H9 (cell line): ENCODE results near the gene ABCD1. TPM values are rescaled to one million over a fixed set of nuclear protein-coding genes. Genes with fewer than 3 reads are reported as not detected.
"Not testable (repeated sequence)": the region's sequence is repeated elsewhere in the genome, so short reads cannot be mapped to it uniquely, and the experiment has no call there.

Experiments used
- DNase-seq: peaks from one replicate; pipeline ENCODE4 v3.0.0-alpha.2; 2017
- H2AFZ ChIP-seq: one replicate; pipeline ENCODE4 v1.6.1; 2013; ENCODE audit warnings: mild to moderate bottlenecking, low read length, control low read depth, moderate library complexity
- H2AK5ac ChIP-seq: 2 replicates; pipeline ENCODE4 v1.6.1; 2013; ENCODE audit warnings: low read length, control low read depth, mixed read lengths; ENCODE audit not compliant: insufficient read length
- H2BK120ac ChIP-seq: one replicate; pipeline ENCODE4 v1.6.1; 2013; ENCODE audit warnings: low read depth, mild to moderate bottlenecking, low read length, control low read depth, inconsistent platforms; ENCODE audit not compliant: poor library complexity, severe bottlenecking
- H2BK12ac ChIP-seq: 2 replicates; pipeline ENCODE4 v1.6.1; 2013; ENCODE audit warnings: low read length, control low read depth, mixed read lengths, low read depth; ENCODE audit not compliant: insufficient read length
- H2BK15ac ChIP-seq: 2 replicates; pipeline ENCODE4 v1.6.1; 2013; ENCODE audit warnings: low read depth, low read length, control low read depth
- H2BK20ac ChIP-seq: one replicate; pipeline ENCODE4 v1.6.1; 2013; ENCODE audit warnings: low read depth, mild to moderate bottlenecking, low read length, control low read depth, inconsistent platforms; ENCODE audit not compliant: poor library complexity, severe bottlenecking
- H2BK5ac ChIP-seq: 2 replicates; pipeline ENCODE4 v1.6.1; 2013; ENCODE audit warnings: low read length, control low read depth, mixed read lengths; ENCODE audit not compliant: insufficient read length
- H3K14ac ChIP-seq: 2 replicates; pipeline ENCODE4 v1.6.1; 2013; ENCODE audit warnings: low read length, control low read depth; ENCODE audit not compliant: insufficient read depth
- H3K18ac ChIP-seq: 2 replicates; pipeline ENCODE4 v1.6.1; 2013; ENCODE audit warnings: low read depth, mild to moderate bottlenecking, mixed read lengths, low read length, control low read depth; ENCODE audit not compliant: insufficient read length
- H3K23ac ChIP-seq: 2 replicates; pipeline ENCODE4 v1.6.1; 2013; ENCODE audit warnings: low read length, control low read depth, mixed read lengths, low read depth; ENCODE audit not compliant: insufficient read length
- H3K23me2 ChIP-seq: 2 replicates; pipeline ENCODE4 v1.6.1; 2013; ENCODE audit warnings: low read depth, mild to moderate bottlenecking, mixed read lengths, low read length, control low read depth; ENCODE audit not compliant: insufficient read length, poor library complexity, severe bottlenecking
- H3K27ac ChIP-seq: 2 replicates; pipeline ENCODE4 v1.5.1; 2013; ENCODE audit warnings: low read length, control low read depth, mixed read lengths, low read depth; ENCODE audit not compliant: insufficient read length
- H3K27me3 ChIP-seq: 2 replicates; pipeline ENCODE4 v1.6.1; 2013; ENCODE audit warnings: low read length, control low read depth, inconsistent platforms; ENCODE audit not compliant: insufficient read depth
- H3K4ac ChIP-seq: 2 replicates; pipeline ENCODE4 v1.6.1; 2013; ENCODE audit warnings: low read depth, mild to moderate bottlenecking, control low read depth, inconsistent platforms, low read length, moderate library complexity
- H3K4me1 ChIP-seq: 2 replicates; pipeline ENCODE4 v1.6.1; 2013; ENCODE audit warnings: low read length, control low read depth, inconsistent platforms; ENCODE audit not compliant: insufficient read depth
- H3K4me2 ChIP-seq: 2 replicates; pipeline ENCODE4 v1.6.1; 2013; ENCODE audit warnings: low read length, control low read depth, mixed read lengths; ENCODE audit not compliant: insufficient read length, insufficient read depth
- H3K56ac ChIP-seq: 2 replicates; pipeline ENCODE4 v1.6.1; 2013; ENCODE audit warnings: low read depth, mild to moderate bottlenecking, mixed read lengths, low read length, control low read depth; ENCODE audit not compliant: insufficient read length
- H3K79me1 ChIP-seq: 2 replicates; pipeline ENCODE4 v1.6.1; 2013; ENCODE audit warnings: low read depth, mild to moderate bottlenecking, moderate library complexity, low read length, control low read depth, inconsistent platforms; ENCODE audit not compliant: insufficient read depth, poor library complexity, severe bottlenecking
- H3K79me2 ChIP-seq: 2 replicates; pipeline ENCODE4 v1.6.1; 2013; ENCODE audit warnings: low read length, control low read depth, inconsistent platforms; ENCODE audit not compliant: insufficient read depth
- H3K9ac ChIP-seq: 2 replicates; pipeline ENCODE4 v1.6.1; 2013; ENCODE audit warnings: low read length, control low read depth, mixed read lengths; ENCODE audit not compliant: insufficient read length; ENCODE audit errors: extremely low read depth
- H3K9me3 ChIP-seq: one replicate; pipeline ENCODE4 v1.6.1; 2013; ENCODE audit warnings: low read depth, low read length, inconsistent platforms; ENCODE audit not compliant: control insufficient read depth
- H3T11ph ChIP-seq: one replicate; pipeline ENCODE4 v1.6.1; 2013; ENCODE audit warnings: mild to moderate bottlenecking, low read length, control low read depth, inconsistent platforms
- H4K20me1 ChIP-seq: one replicate; pipeline ENCODE4 v1.6.1; 2013; ENCODE audit not compliant: control insufficient read depth, insufficient read length, insufficient read depth
- H4K5ac ChIP-seq: 2 replicates; pipeline ENCODE4 v1.6.1; 2013; ENCODE audit warnings: low read depth, mild to moderate bottlenecking, mixed read lengths, low read length, control low read depth; ENCODE audit not compliant: insufficient read length
- H4K8ac ChIP-seq: replicated peaks from 2 replicates; pipeline ENCODE4 v1.6.1; 2013; ENCODE audit warnings: low read length, control low read depth, mixed read lengths, low read depth; ENCODE audit not compliant: insufficient read length
- H4K91ac ChIP-seq: 2 replicates; pipeline ENCODE4 v1.6.1; 2013; ENCODE audit warnings: low read depth, mild to moderate bottlenecking, moderate library complexity, mixed read lengths, low read length, control low read depth; ENCODE audit not compliant: insufficient read length
- H3K27ac Mint-ChIP-seq, 3 experiments: 2 replicates in 2 of 3; 3 replicates in 1 of 3; pipeline ENCODE4 v1.8.0; 2020 to 2021; ENCODE audit warnings: mixed read lengths in 3 of 3, mild to moderate bottlenecking in 1 of 3, moderate library complexity in 1 of 3
- H3K27me3 Mint-ChIP-seq: 2 replicates; pipeline ENCODE4 v1.8.0; 2021; ENCODE audit warnings: low read depth, mild to moderate bottlenecking, moderate library complexity, mixed read lengths
- H3K36me3 Mint-ChIP-seq, 3 experiments: 2 replicates in 2 of 3; 3 replicates in 1 of 3; pipeline ENCODE4 v1.8.0; 2020 to 2021; ENCODE audit warnings: low read depth in 3 of 3, mixed read lengths in 3 of 3; ENCODE audit not compliant: insufficient read depth in 1 of 3
- H3K4me1 Mint-ChIP-seq, 2 experiments: 2 replicates each; pipeline ENCODE4 v1.8.0; 2020; ENCODE audit warnings: mixed read lengths in 2 of 2
- H3K4me3 Mint-ChIP-seq, 2 experiments: 2 replicates in 1 of 2; 3 replicates in 1 of 2; pipeline ENCODE4 v1.8.0; 2020 to 2021; ENCODE audit warnings: mild to moderate bottlenecking in 2 of 2, mixed read lengths in 2 of 2, moderate library complexity in 1 of 2
- H3K9me3 Mint-ChIP-seq, 2 experiments: 2 replicates in 1 of 2; 3 replicates in 1 of 2; pipeline ENCODE4 v1.8.0; 2020; ENCODE audit warnings: mild to moderate bottlenecking in 2 of 2, mixed read lengths in 2 of 2, moderate library complexity in 1 of 2
- WGBS: extraction: QIAGEN DNeasy Blood & Tissue Kit; methylation state at CpG from one replicate; pipeline ENCODE4 v1.1.7; 2013; ENCODE audit warnings: missing lambda C conversion rate, low lambda C conversion rate, mixed read lengths; ENCODE audit not compliant: insufficient read length; ENCODE audit errors: extremely low coverage; 5-methylcytosine and 5-hydroxymethylcytosine counted together
- total RNA-seq: library from RNA; stranded (reverse); gene quantifications from 2 replicates; pipeline ENCODE4 v1.2.1, GENCODE V29; 2021

ABCD1 gene
- total RNA-seq, 1 experiment from 2014 or later: 11.1 TPM

- H3K79me1 ChIP-seq, H2AFZ ChIP-seq, H3K4me1 ChIP-seq, H3K4me1 Mint-ChIP-seq, H2AK5ac ChIP-seq, H3K27ac ChIP-seq, H2BK120ac ChIP-seq, H4K5ac ChIP-seq, H3K27me3 ChIP-seq, H2BK5ac ChIP-seq, H4K20me1 ChIP-seq, H3K4me3 Mint-ChIP-seq, H3T11ph ChIP-seq, H3K56ac ChIP-seq, H4K91ac ChIP-seq, H3K27me3 Mint-ChIP-seq, H3K9me3 ChIP-seq, H3K27ac Mint-ChIP-seq, H2BK20ac ChIP-seq, H2BK12ac ChIP-seq, H3K4me2 ChIP-seq, H3K14ac ChIP-seq, H3K9ac ChIP-seq, H3K18ac ChIP-seq, H4K8ac ChIP-seq, H3K4ac ChIP-seq, H2BK15ac ChIP-seq, H3K23ac ChIP-seq, H3K79me2 ChIP-seq, DNase-seq, H3K23me2 ChIP-seq: not testable (repeated sequence)
- Mint-ChIP-seq H3K36me3 (peaks cover 28 to 60% (median 48%) of the 10 kb centered on the region in 3 experiments), H3K9me3 (peaks cover 58 to 77% of the 10 kb centered on the region in 2 experiments)
- WGBS: no CpG with 5 or more reads among the region's 18 CpGs
Measured at GRCh38 chrX:153699784-153700371, 24.8 kb upstream of the ABCD1 start.
